ENCODE data around the gene SLC10A6. TPM values are rescaled to one million over a fixed set of nuclear protein-coding genes. Genes with fewer than 3 reads are reported as not detected.

The SLC10A6 gene
- total RNA-seq, 6 experiments from 2014 or later = 0.28 to 0.73 (median 0.57) TPM

DNA sequence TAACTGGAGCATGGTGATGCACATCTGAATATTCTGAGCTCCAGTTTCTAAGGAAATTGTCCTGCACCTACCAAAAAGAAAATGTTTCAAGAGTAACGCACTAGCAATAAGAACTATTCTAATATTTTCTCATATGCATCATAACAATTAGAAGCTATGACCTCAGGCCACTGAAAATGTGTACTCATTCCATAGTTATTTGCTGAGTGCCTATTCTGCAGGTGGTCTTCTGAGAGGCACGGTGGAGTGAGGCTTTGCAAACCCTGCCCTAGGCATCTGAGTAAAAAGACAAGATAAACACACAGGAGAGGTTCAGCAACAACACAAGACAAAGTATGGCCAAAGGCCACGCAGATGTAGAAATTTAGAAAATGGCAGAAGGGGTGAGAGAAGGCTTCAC lies 23.7 kb downstream of the SLC10A6 start:
- Mint-ChIP-seq H3K4me3 (0 out of 2 replicates have a peak overlapping the region, but pooled peaks have one; percentile 2), H3K4me1 (ENCODE audit: low read depth) (peaks cover 32% of the 10 kb centered on the region), H3K36me3 (ENCODE audit: low read depth) (peaks cover 10% of the 10 kb centered on the region), H3K9me3 (peaks cover 6% of the 10 kb centered on the region), H3K27me3 (ENCODE audit: insufficient read depth) (no peaks in the 10 kb centered on the region; the same call in 1 of the 2 replicates), H3K27ac (peak overlapping the region; percentile 61)
- DNase-seq = peak; percentile 41
- no peak for TF ChIP-seq CTCF (IDR thresholded peaks at IDR 0.05)

DNA sequence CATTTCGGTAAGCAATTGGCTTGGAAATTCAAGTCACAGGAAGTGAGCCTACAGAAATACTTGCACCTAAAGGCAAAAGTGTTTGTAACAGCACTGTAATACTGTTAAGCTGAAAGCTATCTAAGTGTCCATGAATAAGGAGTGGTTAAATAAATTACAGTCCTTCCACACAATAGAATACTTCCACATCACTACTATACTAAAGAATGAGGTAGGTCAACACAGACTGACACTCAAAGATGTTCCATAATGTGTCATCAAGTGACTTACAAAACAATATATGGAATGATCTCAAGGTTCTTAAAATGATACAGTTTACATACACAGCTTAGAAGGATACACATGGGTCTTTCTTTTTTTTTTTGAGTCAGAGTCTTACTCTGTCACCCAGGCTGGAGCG lies 27.0 kb downstream of the SLC10A6 start:
- H3K4me3 Mint-ChIP-seq = no peak overlapping the region
- no peaks in the 10 kb centered on the region for H3K9me3 Mint-ChIP-seq
- no peaks in the 10 kb centered on the region; the same call in 1 of the 2 replicates for H3K27me3 Mint-ChIP-seq (ENCODE audit: insufficient read depth)
- DNase-seq = peak; percentile 43
- H3K4me1 Mint-ChIP-seq (ENCODE audit: low read depth) = peaks cover 43% of the 10 kb centered on the region
- no peak for TF ChIP-seq CTCF (IDR thresholded peaks at IDR 0.05)
- H3K27ac Mint-ChIP-seq = peak overlapping the region; percentile 45; the same call in 1 of the 2 replicates
- peaks cover 22% of the 10 kb centered on the region for H3K36me3 Mint-ChIP-seq (ENCODE audit: low read depth)

DNA sequence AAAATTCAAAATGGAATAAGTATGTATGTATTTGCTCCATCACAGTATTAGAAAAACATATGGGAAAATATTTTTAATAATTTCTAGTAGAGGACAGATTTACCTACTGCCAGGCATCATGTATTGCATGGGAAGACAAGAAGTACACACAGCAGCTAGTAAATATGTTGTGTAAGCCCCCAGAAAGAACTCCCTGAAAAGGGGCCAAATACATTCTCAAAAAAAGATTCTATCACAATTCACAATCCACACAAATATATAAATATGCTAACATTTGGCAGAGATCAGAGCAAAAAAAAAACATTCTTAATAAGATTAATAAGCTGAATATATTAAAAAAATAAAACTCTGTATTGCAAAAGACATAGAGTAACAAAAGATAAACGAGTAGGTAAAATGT lies 28.0 kb downstream of the SLC10A6 start:
- H3K36me3 Mint-ChIP-seq (ENCODE audit: low read depth) = peaks cover 29% of the 10 kb centered on the region
- no peaks in the 10 kb centered on the region for H3K9me3 Mint-ChIP-seq
- no peak overlapping the region for H3K27ac Mint-ChIP-seq
- DNase-seq = no peak
- TF ChIP-seq CTCF (IDR thresholded peaks at IDR 0.05) = no peak
- H3K4me1 Mint-ChIP-seq (ENCODE audit: low read depth) = peaks cover 53% of the 10 kb centered on the region
- peaks cover 2% of the 10 kb centered on the region for H3K27me3 Mint-ChIP-seq (ENCODE audit: insufficient read depth)
- no peak overlapping the region for H3K4me3 Mint-ChIP-seq

- Mint-ChIP-seq H3K36me3 (ENCODE audit: low read depth) (peaks cover 45% of the 10 kb centered on the region), H3K27ac (no peak overlapping the region), H3K4me3 (no peak overlapping the region), H3K27me3 (ENCODE audit: insufficient read depth) (peaks cover 2% of the 10 kb centered on the region), H3K4me1 (ENCODE audit: low read depth) (peaks cover 49% of the 10 kb centered on the region), H3K9me3 (peaks cover 8% of the 10 kb centered on the region)
- DNase-seq = no peak
- no peak for TF ChIP-seq CTCF (IDR thresholded peaks at IDR 0.05)
These were observed 29.6 kb downstream of the SLC10A6 start for GRCh38 chr4:86819561-86819960.

- no peak for DNase-seq
- TF ChIP-seq CTCF (IDR thresholded peaks at IDR 0.05) = 0 out of 2 replicates have a peak, but pooled peaks have one; percentile 17
- no peak overlapping the region; the same call in 1 of the 2 replicates for H3K27ac Mint-ChIP-seq
- peaks cover 52% of the 10 kb centered on the region for H3K36me3 Mint-ChIP-seq (ENCODE audit: low read depth)
- H3K9me3 Mint-ChIP-seq = peaks cover 8% of the 10 kb centered on the region
- no peak overlapping the region; the same call in 1 of the 2 replicates for H3K4me3 Mint-ChIP-seq
- H3K4me1 Mint-ChIP-seq (ENCODE audit: low read depth) = peaks cover 49% of the 10 kb centered on the region
- H3K27me3 Mint-ChIP-seq (ENCODE audit: insufficient read depth) = peaks cover 2% of the 10 kb centered on the region
These were observed 30.3 kb downstream of the SLC10A6 start for GRCh38 chr4:86818841-86819240.

Data from HFFc6 (cell line).